HUDEP-2 (cell line): ENCODE data around the gene ETFRF1.
A peak's percentile ranks its signal among the peaks of the same experiment; 100 is the strongest.

Experiments
- DNase-seq, 76 experiments: peaks; one replicate each; lab custom pipeline; 2025; ENCODE audit not compliant: unreplicated experiment in 76 of 76; lab: John Stamatoyannopoulos, UW

Gene ETFRF1

DNA sequence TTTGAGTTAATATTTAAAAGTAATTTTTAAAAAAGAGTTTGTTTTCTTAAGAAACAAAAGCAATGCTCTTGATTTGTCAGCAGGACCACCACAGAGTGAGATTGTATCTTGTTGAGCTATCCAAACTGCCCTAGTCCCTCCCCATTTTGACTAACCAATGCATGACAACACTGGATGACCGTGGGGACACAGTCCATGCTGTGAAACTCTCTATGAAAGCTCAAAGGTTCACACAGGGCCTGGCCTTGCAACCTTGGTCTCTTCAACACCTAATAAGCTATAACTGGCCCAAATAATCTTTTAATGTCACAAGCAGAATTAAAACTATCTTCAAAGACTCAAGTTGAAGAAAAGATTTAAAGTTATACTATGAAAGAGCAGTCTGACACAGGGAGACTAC, 13.5 kb downstream of the ETFRF1 start:
- no peak for DNase-seq

DNA sequence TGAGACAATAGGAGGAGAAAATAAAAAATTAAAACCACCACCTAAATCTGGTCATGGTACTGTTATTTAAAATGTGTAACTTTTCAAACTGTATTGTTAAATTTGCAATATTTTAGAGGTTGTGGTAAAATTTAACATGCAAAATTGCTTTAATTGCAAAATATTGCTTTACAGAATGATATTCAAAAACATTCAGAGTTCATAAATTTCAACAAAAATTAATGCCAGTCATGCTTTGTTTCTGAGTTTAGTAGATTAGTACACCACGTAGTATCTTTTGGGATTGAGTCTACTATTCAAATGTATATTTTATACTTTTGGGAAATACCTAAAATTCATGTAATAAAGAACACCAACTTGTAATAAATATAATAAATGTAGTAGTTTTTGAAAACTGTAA, 18.3 kb downstream of the ETFRF1 start:
- DNase-seq, result no peak

DNA sequence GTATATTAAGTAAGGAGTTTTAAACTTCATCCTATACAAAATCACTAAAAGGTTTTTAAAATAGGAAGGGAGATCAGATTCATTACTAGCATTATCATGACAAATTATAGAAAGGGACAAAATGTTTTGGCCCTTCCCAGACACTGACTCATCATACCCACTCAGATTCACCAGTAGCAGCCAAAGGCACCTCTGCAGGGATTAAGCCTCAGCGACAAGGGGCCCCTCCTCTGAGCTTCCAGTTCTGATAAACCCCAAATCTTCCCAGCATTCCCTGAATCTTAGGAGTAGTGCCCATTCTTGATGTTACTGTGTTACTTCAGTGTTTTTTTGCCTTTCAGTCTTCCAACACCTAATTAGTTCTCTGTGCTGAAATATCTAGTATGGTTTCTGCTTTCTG, 41.2 kb downstream of the ETFRF1 start:
- DNase-seq, result peak in 1 of 76 experiments; percentile 2

DNA sequence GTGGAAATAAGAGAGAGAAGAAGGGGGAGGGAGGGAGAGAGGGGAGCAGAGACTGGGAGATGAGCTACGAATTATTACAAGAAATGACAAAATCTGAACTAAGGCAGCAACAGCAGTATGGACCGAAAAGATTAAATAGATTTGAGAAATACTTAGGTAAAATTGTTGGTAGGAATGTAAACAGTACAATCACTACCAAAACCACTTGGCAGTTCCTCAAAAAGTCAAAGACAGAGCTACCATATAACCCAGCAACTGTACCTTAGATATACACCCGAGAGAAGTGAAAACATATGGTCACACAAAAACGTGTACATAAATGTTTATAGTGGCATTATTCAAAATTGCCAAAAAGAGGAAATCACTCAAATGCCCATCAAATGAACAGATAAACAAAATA, 41.6 kb downstream of the ETFRF1 start:
- no peak for DNase-seq

DNA sequence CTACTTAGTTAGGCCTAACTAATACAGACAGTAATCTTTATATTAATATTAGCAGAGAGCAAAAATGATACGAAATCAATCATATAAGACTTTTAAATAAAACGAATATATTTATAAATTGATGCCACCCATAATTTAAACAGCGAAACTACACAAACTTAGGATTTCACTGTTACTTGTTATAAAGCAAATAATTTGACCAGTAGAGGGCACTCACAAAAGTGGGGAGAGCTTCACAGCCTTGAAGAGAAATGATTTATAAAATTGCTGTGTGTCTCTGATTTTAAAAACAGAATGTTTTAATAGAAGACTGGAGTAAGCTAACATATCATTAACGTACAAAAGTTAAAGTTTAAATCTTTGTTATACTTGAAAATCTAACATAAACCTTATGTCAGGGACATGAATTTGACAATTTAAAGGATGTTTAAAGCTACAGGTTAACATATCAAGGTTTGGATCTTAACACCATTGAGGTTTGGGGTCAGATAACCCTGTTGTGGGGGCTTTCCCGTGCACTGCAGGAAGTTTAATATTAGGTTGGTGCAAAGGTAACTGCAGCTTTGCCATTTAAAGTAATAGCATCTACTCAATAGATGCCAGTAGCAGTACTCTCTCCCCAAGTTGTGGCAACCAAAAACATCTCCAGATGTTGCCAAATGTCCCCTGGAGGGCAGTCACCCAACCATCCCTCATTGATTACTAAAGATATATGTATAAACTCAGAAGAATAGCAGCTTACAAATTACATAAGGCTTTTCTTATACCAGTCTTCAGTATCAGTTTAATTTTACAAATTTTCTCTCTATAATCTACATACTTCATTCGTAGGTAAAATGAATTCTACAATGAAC, 46.4 kb downstream of the ETFRF1 start:
- peak in 9 of 76 experiments; percentile 4 to 29 (median 16) for DNase-seq

DNA sequence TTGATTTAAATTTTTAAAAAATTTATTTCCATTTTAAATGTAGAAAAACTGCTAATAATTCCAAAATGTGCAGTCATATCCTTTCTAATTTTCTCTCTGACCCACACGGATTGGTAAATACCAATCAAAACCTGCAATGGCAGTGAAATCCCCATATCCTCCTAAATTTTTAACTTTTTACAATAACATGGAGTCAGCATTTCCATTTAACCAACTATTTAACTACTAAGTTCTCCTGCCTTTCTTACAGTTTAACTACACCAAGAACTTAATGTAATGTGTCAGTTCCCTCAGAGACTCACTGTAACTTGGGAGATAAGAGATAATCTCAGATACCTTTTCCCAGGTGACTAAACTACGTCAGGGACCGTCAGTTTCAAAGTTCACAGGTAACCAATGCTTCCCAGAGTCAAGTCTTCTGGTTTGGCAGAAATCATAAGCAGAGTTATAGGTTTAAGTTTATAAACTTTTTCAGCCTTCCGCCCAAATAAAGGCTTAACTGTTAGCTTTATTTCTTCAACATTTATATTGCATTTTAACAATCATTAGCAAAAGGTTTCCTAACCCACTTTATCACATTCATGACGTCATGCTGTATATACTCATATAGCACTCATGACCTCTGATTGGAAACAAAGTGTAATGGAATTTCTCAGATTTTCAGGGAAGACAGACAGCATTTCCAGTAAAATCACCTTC, 48.1 kb downstream of the ETFRF1 start:
- DNase-seq, result no peak

DNA sequence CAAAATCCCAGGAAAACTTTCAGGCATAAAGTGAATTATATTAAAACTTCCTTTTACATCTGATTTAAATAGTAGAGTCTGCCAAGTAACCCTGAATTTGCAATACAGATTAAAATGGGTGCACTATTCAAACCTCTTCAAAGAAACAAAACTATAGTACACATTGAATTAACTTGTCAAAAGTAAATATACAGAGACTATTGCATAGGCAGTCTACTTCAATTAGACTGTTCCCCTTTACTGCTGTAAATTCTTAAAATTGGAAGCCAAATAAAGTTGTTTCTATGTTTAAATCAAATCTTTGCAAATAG, 48.6 kb downstream of the ETFRF1 start:
- no peak for DNase-seq

DNA sequence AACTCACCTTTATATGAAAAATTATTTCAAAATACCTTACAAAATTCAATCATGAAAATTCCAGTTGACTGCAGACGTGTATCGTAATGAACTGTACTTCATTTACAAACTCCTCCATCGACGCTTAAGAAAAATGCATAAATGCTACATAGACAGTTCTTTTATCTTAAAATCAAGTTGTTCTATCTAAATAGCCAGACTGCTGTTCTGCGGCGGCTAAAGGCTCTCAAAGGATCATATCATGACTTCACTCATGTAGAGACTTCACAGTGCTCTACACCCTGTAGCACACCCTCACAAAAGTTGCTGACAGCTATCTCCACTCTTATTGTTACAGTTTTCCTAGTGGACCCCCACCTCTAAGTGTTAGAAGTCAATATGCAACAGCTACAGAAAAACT, 50.5 kb downstream of the ETFRF1 start:
- DNase-seq, result peak in 60 of 76 experiments; percentile 4 to 72 (median 34)

DNA sequence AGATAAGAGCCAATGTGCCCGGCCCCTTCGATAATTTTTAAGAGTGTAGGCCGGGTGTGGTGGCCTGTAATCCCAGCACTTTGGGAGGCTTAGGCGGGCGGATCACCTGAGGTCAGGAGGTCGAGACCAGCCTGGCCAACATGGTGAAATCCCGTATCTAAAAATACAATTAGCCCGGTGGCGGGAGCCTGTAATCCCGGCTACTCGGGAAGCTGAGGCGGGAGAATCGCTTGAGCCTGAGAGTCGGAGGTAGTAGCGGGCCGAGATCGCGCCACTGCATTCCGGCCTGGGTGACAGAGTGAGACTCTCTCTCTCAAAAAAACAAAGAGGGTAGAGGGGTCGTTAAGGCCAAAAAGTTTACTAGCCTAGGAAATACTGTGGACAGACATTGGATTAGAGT, 53.1 kb downstream of the ETFRF1 start:
- no peak for DNase-seq

DNA sequence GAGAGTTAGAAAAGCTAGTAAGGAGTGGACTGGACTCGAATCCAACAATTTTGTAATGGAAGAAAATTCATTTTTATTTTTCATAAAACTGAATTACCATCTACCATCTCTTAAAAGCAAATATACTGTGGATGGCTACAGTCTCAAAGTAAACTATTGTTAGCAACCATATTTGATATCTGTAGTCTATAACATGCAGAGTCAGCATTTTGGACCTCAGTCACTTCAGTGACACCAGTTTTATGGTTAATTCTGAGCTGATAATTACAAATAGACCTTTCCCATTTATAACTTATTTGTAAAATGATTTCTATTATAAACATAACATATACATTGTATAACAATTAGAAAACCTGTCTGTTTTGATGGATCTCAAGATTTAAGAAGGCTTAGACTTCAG, 53.7 kb downstream of the ETFRF1 start:
- DNase-seq, result no peak

DNA sequence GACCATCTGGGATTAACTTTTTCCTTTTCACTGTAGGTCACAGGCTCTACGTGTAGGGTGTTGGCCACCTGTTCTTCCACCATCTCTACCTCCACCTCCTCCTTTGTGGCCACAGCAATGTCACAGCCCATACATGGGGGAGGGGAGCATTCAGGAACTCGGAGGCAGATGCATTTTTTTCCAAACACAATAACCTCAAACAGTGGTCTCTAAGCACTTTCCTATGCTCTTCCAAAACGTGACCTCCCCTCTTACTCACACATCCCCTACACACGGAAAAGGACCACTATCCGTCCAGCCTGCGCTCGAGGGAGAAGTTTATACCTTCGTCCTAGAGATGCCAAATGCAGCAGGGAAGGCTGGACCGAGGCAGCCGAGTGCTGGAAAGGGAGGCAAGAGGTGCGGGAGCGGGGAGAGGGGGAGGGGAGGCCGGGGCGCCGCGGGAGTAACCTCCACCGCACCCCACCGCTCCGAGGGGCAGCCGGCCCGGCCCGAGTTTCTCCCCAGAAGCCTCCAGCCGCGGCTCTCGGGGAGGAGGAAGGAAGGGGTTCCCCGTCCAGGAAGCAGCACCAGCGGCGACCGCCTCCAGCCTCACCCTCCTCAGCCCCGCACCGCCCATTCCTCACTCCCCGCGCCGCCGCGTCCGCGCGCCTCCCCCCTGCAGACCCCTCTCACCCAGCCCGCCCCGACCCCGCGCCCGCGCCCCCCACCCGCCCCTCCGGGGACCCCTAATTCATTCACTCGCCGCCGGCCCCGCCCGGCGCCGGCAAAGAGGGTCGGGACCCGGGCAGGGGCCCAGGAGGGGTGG, 55.1 kb downstream of the ETFRF1 start:
- peak in 16 of 76 experiments; percentile 2 to 39 (median 18) for DNase-seq

DNA sequence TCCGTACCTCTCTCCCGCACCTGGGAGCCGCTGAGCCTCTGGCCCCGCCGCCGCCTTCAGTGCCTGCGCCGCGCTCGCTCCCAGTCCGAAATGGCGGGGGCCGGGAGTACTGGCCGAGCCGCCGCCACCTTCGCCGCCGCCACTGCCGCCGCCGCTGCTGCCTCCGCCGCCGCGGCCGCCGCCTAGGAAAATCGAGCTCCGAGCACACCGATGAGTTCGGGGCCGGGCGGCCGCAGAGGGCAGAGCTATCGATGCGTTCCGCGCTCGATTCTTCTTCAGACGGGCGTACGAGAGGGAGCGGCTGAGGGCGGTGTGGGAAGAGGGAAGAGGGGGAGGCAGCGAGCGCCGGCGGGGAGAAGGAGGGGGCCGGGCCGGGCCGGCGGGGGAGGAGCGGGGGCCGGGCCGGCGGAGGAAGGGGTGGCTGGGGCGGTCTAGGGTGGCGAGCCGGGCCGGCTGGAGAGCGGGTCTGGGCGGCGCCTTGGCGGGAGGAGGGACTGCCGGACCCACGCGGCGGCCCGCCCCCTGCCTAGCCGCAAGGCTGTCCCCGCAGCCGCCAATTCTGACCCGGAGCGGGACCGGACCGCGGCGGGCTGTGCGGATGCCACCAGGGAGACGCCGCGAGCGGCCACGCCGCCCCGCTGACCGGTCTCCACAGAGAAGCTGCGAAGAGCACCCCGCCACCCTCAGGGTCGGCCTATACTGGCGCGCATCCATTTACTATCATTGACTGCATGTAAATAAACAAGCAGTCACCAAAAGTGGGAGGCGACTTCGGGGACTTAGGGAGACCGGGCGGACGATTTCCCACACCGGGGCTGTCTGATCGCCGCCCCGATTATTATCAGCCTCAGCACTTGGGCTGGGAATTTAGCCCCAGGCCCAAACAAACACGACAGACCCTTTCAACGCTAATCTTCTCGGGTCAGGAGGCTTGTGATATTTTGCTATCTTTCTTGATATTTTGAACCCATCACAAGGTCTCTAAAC, 56.0 kb downstream of the ETFRF1 start, which contains the start of gene KRAS:
Gene KRAS, minus strand, starts transcription at position 186 of the 987 bp plus-strand sequence.
- peak; percentile 36 to 95 (median 89) for DNase-seq

DNA sequence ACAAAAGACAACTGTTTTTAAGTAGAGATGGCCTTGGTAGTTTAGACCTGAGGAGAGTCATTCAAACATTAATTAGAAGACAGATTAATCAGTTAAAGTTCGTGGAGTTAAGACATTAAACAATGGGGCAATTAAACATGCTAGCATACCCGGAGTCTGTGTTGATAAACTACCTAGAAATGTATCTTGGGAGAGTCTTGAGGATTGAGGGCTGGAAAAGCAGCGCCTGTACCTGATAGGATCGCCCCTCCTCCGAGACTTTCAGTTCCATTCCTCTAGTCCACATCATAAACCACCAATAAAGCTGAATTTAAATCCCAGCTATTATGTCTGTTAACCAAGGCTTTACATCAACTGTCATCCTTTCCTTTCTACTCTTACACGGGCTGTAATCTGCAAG, 56.7 kb downstream of the ETFRF1 start:
- no peak for DNase-seq

DNA sequence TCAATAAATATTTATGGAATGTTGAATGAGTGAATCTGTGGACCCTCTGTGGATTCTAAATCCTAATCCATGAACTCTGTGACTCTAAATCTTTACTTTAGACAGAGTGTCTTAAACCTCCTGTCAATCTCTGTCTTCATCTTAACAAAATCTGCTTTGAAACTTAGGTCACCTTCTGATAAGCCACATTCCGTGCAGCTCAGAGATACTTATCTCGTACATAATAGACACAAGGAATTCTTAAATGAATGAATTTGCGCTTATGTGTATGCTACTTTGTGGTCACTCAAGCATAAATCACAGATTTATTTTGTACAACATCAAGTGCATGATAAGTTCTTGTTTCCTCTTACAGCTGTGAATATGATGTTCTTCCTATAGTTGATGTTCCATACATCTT, 57.9 kb downstream of the ETFRF1 start:
- no peak for DNase-seq

DNA sequence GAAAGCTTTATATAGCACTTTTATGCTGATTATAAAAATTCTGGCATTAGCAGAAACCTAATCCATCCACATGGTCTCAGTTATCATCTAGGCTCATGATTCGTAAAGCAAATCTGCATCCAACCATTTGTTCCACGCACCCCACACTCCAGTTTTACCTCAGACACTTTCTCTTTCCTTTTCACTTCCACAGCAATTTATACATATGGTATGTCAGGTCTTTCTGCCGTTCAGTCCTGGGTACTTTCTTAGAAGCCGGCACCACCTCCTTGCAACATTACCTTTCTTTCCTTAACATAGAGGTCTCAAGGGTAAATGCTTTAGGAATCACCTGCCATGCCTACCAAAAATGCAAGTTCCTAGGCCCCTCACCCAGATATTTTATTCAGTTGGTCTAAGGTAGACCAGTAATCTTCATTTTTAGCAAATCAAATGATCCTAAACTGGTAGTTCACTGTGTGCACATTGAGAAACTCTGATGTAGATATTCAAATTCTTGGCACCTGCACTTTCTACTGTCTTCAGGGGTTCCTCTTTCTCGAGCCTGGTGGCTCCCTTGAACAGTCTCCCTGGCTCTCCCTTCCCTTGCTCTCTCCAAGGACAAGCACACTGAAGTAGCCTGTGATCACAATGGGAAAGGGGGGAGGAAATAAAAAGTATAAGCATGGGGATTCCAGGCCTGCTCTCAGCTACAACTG, 58.5 kb downstream of the ETFRF1 start:
- DNase-seq, result no peak

DNA sequence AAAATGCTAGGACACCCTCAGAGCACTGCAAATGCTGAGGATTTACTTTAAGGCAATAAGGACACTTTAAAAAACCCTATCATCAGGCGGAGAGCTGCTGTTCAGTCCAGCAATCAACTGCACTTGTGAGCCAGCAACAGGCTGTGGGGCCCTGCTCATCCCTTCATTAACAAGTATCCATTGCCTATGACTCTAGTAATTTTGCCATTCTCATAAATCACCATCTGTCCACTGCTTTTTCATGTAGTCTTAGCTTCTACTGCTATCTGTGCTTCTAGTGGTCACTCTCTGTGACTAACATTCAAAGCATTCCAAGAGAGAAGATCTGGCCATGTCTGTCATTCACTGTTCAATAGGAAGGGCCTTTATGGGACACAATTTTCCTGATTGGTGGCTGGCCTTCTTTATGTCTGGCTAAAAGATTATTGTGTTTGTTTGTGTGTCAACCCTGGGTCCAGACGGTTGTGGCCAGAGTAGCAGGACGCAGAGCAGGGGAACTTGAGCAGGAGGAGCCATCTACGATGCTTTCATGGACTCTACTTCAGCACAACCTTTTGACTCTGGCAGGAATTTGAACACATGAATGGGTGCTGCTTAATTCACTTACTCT, 59.3 kb downstream of the ETFRF1 start:
- no peak for DNase-seq
